GM19328 (cell line): ENCODE data around the gene KLK6.

Experiments
- ATAC-seq: cut with Tn5 transposase; IDR thresholded peaks from one replicate; pipeline ENCODE4 v1.9.1; 2021; ENCODE audit warnings: mild to moderate bottlenecking, moderate library complexity; ENCODE audit not compliant: unreplicated experiment

The KLK6 gene

DNA sequence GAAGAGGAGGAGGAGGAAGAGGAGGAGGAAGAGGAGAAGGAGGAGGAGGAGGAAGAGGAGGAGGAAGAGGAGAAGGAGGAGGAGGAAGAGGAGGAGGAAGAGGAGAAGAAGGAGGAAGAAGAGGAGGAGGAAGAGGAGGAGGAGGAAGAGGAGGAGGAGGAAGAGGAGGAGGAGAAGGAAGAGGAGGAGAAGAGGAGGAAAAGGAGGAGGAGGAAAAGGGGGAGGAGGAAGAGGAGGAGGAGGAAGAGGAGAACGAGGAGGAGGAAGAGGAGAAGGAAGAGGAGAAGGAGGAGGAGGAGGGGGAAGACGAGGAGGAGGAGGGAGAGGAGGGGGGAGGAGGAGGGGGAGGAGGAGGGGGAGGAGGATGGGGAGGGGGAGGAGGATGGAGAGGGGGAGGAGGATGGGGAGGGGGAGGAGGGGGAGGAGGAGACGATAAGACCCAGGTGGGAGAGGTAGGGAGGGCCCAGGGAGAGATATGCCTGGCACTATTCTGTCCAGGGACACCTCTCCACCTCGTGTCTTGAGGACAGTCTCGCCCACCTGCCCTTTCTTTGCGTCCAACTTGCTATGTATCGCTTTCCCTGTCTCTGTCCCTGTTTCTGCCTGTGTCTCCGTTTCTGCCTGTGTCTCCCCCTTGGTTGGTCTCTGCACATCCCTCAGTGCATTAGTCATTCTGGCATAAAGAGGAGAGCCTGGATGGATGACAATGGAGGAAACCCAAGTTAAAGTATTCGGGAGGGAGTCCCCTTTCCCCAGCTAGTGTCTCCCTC is 9.5 kb downstream of the KLK6 start:
- no peak for ATAC-seq

DNA sequence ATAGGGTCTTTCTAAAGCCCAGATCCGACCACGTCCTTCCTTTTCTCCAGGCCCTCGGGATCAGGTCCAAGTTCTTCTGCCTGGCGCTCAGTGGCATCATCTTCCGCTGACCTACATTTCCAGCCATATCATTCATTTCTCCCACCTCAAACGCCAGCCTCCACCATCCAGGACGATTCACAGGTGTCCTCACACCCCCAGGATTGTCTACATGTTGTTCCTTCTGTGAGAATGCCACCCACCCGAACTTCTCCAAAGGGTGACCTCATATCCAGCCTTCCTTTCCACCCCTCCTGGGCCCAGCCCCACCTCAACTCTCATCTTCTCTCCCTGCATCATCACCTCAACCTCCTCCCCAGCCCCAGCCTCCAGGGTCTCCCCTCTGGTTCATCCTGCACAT is 11.8 kb downstream of the KLK6 start:
- ATAC-seq, result no peak

- no peak for ATAC-seq
Observed at GRCh38 chr19:50952910-50953309, 16.5 kb downstream of the KLK6 start, which contains the start of gene KLK5. TSS of gene KLK5 (minus strand) at chr19:50953038. CDS start at chr19:50952657, 381 bp downstream.

DNA sequence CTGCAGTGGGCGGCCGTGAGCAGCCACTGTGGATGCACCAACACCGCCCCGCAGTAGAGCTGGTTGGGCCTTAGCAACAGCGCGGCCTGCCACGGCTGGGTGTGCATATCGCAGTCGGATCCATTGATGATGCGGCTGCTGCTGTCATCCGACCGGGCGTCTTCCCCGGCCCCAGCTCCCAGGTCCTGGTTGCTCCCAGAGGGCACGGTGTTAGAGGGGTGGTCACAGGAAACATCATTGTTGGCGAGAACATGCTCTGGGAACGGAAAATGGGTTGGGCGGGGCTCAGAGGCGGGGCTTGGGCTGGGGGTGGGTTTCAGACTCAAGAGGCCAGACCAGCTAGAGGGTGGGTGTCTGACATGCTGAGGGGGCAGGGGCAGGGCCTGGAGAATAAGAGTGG is 19.5 kb downstream of the KLK6 start:
- ATAC-seq, result no peak

DNA sequence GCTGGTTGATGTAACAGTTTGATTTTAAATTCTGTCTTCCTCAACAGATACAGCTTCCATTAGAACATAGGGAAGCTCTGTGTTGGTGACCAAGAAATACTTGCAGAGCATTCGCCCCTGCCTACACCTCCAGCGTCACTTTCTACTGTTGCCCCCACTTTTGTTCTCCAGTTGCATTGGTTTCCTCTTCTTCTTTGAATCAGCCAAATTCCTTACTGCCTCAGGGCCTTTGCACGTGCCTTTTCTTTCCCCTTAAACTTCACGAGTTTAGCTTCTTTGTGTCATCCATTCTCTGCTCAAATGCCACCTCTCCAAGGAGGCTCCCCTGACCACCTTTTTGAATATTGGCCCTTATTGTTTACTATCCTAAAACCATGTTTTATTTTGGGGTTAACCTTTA is 22.3 kb downstream of the KLK6 start:
- ATAC-seq, result no peak

DNA sequence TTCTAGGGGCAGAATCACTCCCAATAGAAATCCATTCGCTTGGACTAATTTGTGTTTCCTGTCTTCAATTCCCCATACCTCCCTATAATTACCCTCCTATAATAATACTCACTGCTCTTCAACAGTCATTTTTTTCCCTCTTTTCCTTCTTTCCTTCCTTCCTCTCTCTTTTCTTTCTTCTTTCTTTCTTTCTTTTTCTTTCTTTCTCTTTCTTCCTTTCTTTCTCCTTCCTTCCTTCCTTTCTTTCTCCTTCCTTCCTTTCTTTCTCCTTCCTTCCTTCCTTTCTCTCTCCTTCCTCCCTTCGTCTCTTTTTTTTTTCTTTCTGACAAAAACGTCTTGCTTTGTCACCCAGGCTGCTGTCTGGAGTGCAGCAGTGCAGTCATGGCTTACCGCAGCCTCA is 24.6 kb downstream of the KLK6 start:
- ATAC-seq, result no peak

DNA sequence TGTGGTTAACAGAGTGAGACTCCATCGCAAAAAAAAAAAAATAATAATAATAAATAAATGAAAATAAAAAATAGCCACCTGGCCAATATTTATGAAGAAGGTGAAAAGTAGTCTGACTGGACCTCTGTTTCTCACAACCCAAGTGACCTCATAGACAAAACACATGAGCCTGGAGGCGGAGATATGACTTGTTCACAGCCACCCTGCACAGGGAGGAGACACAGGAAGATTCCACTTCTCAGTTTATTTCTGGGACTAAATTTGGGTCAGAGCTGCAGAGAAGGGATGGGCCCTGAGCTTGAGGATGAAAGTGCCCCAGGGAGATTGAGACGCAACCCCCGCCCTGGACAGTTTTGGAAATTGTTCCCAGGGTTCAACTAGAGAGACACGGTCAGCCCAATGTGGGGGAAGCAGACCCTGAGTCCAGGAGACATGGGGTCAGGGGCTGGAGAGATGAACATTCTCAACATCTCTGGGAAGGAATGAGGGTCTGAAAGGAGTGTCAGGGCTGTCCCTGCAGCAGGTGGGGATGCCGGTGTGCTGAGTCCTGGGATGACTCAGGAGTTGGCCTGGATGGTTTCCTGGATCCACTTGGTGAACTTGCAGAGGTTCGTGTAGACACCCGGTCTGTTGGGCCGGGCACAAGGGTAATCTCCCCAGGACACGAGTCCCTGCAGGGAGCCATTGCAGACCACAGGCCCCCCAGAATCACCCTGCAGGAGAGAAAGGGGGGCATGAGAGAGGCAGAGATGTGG is 26.1 kb downstream of the KLK6 start:
- no peak for ATAC-seq

GRCh38 chr19:50939596-50939995 is 29.8 kb downstream of the KLK6 start:
- no peak for ATAC-seq

GRCh38 chr19:50933640-50934039 is 35.8 kb downstream of the KLK6 start:
- ATAC-seq, result no peak

DNA sequence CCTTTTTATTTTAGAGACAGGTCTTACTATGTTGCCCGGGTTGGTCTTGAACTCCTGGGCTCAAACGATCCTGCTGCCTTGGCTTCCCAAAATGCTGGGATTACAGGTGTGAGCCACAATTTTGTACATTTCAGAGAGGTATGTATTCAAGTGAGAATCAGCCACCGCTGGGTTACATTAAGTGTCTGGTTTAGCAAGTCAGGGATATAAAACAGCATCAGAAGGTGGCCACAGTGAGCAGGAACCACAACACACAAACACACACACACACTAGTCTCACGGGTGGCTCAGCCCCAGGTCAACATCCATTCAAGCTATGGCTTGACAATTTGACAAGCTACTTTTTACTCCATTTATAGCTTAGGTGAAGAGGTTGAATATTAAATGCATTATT is 36.7 kb downstream of the KLK6 start:
- ATAC-seq, result no peak

- ATAC-seq, result no peak
Observed at GRCh38 chr19:50932018-50932689, 37.2 kb downstream of the KLK6 start.

DNA sequence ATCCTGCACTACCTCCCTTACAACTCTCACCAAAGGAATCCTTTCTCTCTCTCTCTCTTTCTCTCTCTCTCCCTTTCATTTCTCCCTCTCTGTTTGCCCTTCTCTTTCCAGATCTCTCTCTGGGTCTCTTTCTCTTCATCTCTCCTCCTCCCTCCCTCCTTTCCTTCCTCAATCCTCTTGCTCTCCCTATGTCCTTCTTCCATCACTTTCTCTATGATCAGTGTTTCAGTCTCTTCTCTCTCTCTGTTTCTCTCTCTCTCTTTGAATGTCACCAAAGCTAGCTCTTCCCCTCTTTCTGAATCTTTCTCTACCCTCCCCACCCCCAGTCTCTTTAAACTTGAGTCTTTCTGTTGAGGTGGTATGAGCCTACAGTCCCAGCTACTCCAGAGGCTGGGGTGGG is 38.4 kb downstream of the KLK6 start:
- no peak for ATAC-seq

- ATAC-seq, result no peak
Observed at GRCh38 chr19:50928831-50929230, 40.6 kb downstream of the KLK6 start.

DNA sequence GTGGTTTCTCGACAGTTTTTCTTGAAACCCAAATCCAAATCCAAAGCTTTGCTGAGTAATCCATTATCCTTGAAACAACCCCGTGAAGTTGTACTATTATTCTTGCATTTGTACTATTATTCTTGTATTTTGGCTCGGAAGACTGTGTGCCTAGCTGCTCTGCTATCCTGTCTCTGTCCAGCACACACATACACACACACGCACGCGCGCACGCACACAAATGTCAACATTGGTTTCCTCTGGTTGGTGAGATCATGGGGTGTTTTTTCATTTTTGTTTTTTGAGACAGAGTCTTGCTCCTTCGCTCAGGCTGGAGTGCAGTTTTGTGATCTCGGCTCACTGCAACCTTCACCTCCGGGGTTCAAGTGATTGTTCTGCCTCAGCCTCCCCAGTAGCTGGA is 43.2 kb downstream of the KLK6 start:
- ATAC-seq, result no peak

DNA sequence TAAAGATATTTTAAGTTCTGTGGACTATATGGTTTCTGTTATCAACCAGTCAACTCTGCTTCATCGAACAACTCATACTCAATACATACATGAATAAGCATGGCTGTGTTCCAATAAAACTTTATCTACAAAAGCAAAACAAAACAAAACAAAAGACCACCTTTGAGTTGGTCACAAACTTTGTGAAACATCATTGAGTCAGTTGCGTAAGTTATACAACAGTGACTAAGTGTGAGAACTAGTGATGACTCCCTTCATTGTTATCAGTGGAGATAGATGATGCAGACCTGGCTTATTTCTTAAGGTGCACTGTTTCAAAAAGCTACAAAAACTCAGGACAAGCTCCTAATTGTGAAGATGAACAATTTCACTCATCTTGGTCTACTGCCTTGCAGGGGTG is 43.7 kb downstream of the KLK6 start:
- ATAC-seq, result no peak

DNA sequence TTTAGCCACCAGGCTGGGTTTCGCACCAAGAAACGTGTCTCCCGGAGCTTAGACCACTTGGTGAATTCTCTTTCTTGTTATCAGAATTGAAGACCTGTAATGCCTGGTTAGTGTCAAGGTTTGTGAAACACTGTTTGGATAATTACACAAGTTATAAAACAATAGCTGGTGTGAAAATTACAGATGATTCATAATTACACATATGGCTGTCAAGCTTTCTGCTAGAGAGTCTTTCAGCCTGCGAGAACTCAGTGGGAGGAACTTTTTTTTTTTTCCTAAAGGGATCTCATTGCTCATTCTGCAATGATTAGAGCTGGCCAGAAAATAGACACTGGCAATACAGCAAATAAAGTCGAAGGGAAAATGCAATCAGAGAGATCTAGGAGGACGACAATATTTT is 44.8 kb downstream of the KLK6 start:
- ATAC-seq, result no peak

DNA sequence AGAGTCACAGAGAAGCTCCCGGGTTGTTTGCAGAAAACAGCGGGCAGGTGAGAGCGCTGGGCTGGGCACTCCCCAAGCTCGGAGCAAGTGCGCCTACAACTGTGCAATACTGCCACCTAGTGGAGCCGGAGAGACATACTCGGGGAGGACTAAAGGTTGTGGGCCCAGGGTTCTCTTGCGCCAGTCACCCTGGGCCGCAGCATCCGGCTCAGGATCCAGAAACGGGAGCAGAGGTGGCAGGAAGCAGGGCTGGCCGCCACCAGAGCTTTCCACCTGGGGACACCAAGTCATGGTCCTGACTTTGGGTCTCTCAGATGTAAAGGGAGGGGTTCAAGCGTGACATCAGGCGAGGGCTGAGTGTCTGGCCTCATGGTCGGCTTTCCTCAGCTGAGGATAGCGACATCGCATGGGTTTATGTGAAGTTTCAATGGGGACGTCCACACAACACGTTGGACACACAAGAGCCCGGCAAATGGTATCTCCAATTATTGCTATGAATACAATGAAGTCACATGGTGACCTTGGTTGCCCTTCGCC is 47.0 kb downstream of the KLK6 start:
- no peak for ATAC-seq

DNA sequence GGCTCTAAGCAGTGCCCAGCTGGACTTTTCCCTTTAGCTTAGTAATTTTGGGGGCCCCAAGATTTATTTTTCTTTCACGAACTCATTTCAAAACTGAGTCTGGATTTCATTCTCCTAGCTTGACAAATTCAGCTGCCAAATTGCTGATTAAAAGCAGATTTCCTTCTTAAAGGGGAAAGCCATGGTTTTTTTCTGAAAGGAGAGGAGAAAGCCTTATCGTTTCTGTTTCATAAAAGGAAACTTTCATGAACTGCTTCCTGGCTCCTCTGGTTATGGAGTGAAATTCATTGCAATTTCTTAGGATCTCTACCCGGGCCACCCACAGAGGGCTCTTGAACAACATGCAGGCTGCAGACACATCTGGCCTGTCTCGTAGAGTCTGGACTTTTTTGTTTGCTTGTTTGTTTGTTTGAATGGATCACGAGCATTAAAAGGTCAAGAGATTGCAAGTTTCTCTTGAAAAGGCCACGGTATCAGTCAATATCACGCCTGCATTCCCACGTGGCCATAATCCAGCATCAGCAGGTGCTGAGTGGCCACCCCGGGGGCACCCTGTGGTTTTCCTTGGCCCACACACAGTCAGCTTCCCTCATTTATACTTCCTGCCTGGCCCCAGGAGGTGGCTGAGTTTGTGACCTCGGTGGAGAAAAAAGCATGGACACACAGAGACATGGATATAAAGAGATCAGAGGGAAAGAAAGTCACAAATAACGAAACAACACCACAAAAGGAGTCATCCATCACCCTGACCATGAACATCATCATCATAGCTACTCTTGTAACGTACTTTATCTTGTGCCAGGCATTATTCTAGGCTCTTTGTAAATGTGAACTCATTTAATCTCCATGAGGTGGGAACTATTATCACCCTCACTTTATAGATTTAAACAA is 47.7 kb downstream of the KLK6 start:
- ATAC-seq, result no peak

DNA sequence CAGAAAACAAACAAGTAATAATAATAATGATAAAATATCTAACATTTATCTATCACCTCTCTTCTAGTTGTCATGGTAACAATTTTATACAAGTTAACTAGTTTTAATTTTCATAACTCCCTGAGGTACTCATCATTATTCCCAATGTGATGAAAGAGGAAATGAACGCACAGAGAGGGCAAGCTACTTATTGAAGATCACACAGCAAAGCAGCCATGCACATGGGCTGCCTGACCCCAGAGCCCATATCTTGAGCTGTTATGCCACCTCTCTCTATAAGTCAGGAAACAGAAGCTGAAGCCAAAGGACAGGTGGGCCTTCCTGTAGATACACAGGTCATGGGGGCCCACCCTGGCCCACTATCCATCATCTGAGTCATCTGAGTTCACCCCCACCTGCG is 53.3 kb downstream of the KLK6 start:
- no peak for ATAC-seq
